ENCODE results near the gene RFX5. TPM values are rescaled to one million over a fixed set of nuclear protein-coding genes. Genes with fewer than 3 reads are reported as not detected.
A peak's percentile ranks its signal among the peaks of the same experiment; 100 is the strongest.
"Not testable (repeated sequence)": the region's sequence is repeated elsewhere in the genome, so short reads cannot be mapped to it uniquely, and the experiment has no call there.

The RFX5 gene
- 68.8 and 73.3 TPM in 2 replicates for total RNA-seq

GRCh38 chr1:151346769-151347522, at the start of gene RFX5:
Gene RFX5, minus strand, starts transcription at chr1:151347252. Its CDS starts 932 bp downstream, at chr1:151346320.
- DNase-seq: peak; percentile 98

GRCh38 chr1:151396265-151396664, 49.2 kb upstream of the RFX5 start:
- DNase-seq: not testable (repeated sequence)

- DNase-seq: no peak
These were observed 46.5 kb upstream of the RFX5 start for GRCh38 chr1:151393583-151393982.

- no peak for DNase-seq
These were observed 44.1 kb upstream of the RFX5 start for GRCh38 chr1:151391079-151391563.

- not testable (repeated sequence) for DNase-seq
These were observed 43.4 kb upstream of the RFX5 start for GRCh38 chr1:151390221-151391078.

GRCh38 chr1:151386002-151386401, 39.0 kb upstream of the RFX5 start:
- DNase-seq: no peak

- DNase-seq: no peak
These were observed 37.5 kb upstream of the RFX5 start for GRCh38 chr1:151384584-151384983.

- no peak for DNase-seq
These were observed 30.3 kb upstream of the RFX5 start for GRCh38 chr1:151377150-151377884.

- DNase-seq: no peak
These were observed 26.1 kb upstream of the RFX5 start for GRCh38 chr1:151373196-151373595.

GRCh38 chr1:151372058-151372934, 25.2 kb upstream of the RFX5 start, which contains the start of gene SELENBP1:
Gene SELENBP1, minus strand, starts transcription at chr1:151372705. Its CDS starts 64 bp downstream, at chr1:151372641.
- DNase-seq: peak; percentile 40

GRCh38 chr1:151371370-151372057, 24.5 kb upstream of the RFX5 start:
- DNase-seq: peak; percentile 73

- DNase-seq: no peak
These were observed 23.3 kb upstream of the RFX5 start for GRCh38 chr1:151370211-151370911.

GRCh38 chr1:151369621-151370048, 22.6 kb upstream of the RFX5 start:
- DNase-seq: no peak

GRCh38 chr1:151369302-151369610, 22.2 kb upstream of the RFX5 start:
- DNase-seq: no peak

GRCh38 chr1:151368393-151369301, 21.6 kb upstream of the RFX5 start:
- no peak for DNase-seq

GRCh38 chr1:151367658-151368392, 20.8 kb upstream of the RFX5 start:
- no peak for DNase-seq

- no peak for DNase-seq
These were observed 17.9 kb upstream of the RFX5 start for GRCh38 chr1:151364996-151365395.

- DNase-seq: no peak
These were observed 15.5 kb upstream of the RFX5 start for GRCh38 chr1:151362308-151363155.
